ENCODE data around the gene ULK1. TPM values are rescaled to one million over a fixed set of nuclear protein-coding genes. Genes with fewer than 3 reads are reported as not detected.

Gene ULK1
- total RNA-seq, 1 donor from 2014 or later, result 3.2 TPM

GRCh38 chr12:131849700-131850553 is 44.5 kb upstream of the ULK1 start:
- DNase-seq (ENCODE audit: low read depth) (no peak), FAIRE-seq (no peak)
- Histone ChIP-seq H3K27me3 (ENCODE audit: control insufficient read depth, insufficient read depth, low read length) (no peaks in the 10 kb centered on the region), H3K4me3 (ENCODE audit: low read depth, low read length) (no peak overlapping the region), H3K36me3 (ENCODE audit: control insufficient read depth, insufficient read depth, low read length) (no peaks in the 10 kb centered on the region)
- TF ChIP-seq CTCF (IDR thresholded peaks at IDR 0.05; ENCODE audit: insufficient read depth, low read length, severe bottlenecking), result no peak

GRCh38 chr12:131850856-131851559 is 43.4 kb upstream of the ULK1 start:
- FAIRE-seq, result no peak
- no peak for TF ChIP-seq CTCF (IDR thresholded peaks at IDR 0.05; ENCODE audit: insufficient read depth, low read length, severe bottlenecking)
- no peaks in the 10 kb centered on the region for H3K36me3 ChIP-seq (ENCODE audit: control insufficient read depth, insufficient read depth, low read length)
- DNase-seq (ENCODE audit: low read depth), result no peak
- H3K4me3 ChIP-seq (ENCODE audit: low read depth, low read length), result no peak overlapping the region
- H3K27me3 ChIP-seq (ENCODE audit: control insufficient read depth, insufficient read depth, low read length), result peaks cover 1% of the 10 kb centered on the region

- no peak for FAIRE-seq
- Histone ChIP-seq H3K27me3 (ENCODE audit: control insufficient read depth, insufficient read depth, low read length) (peaks cover 2% of the 10 kb centered on the region), H3K36me3 (ENCODE audit: control insufficient read depth, insufficient read depth, low read length) (no peaks in the 10 kb centered on the region), H3K4me3 (ENCODE audit: low read depth, low read length) (no peak overlapping the region)
- no peak for TF ChIP-seq CTCF (IDR thresholded peaks at IDR 0.05; ENCODE audit: insufficient read depth, low read length, severe bottlenecking)
- no peak for DNase-seq (ENCODE audit: low read depth)
Observed at GRCh38 chr12:131851741-131852550, 42.5 kb upstream of the ULK1 start.

GRCh38 chr12:131852551-131853299 is 41.7 kb upstream of the ULK1 start:
- H3K36me3 ChIP-seq (ENCODE audit: control insufficient read depth, insufficient read depth, low read length), result no peaks in the 10 kb centered on the region
- H3K4me3 ChIP-seq (ENCODE audit: low read depth, low read length), result no peak overlapping the region
- no peak for TF ChIP-seq CTCF (IDR thresholded peaks at IDR 0.05; ENCODE audit: insufficient read depth, low read length, severe bottlenecking)
- no peak for FAIRE-seq
- H3K27me3 ChIP-seq (ENCODE audit: control insufficient read depth, insufficient read depth, low read length), result peaks cover 2% of the 10 kb centered on the region
- DNase-seq (ENCODE audit: low read depth), result no peak
